HEK293T (cell line): ENCODE results near the gene RNF220.

Experiments
- ARNT ChIP-seq: fragments of 450-650 bp; IDR thresholded peaks from 2 replicates; pipeline ENCODE4 v1.6.1; 2017; ENCODE audit warnings: mild to moderate bottlenecking
- BHLHE40 ChIP-seq: fragments of 450-650 bp; IDR thresholded peaks from 2 replicates; pipeline ENCODE4 v1.6.1; 2016; ENCODE audit warnings: mild to moderate bottlenecking, moderate library complexity, borderline replicate concordance
- ELF4 ChIP-seq: fragments of 450-650 bp; IDR thresholded peaks from 2 replicates; pipeline ENCODE4 v1.6.1; 2017; ENCODE audit warnings: antibody characterized with exemption
- FOXA1 ChIP-seq: fragments of 450-650 bp; IDR thresholded peaks from 2 replicates; pipeline ENCODE4 v1.6.1; 2016; ENCODE audit warnings: mild to moderate bottlenecking
- FOXK2 ChIP-seq: fragments of 450-650 bp; IDR thresholded peaks from 2 replicates; pipeline ENCODE4 v1.6.1; 2016; ENCODE audit warnings: mild to moderate bottlenecking
- FOXM1 ChIP-seq: fragments of 450-650 bp; IDR thresholded peaks from 2 replicates; pipeline ENCODE4 v1.6.1; 2017; ENCODE audit warnings: mild to moderate bottlenecking, borderline replicate concordance
- HDGF ChIP-seq: fragments of 450-650 bp; IDR thresholded peaks from 2 replicates; pipeline ENCODE4 v1.6.1; 2017; ENCODE audit warnings: antibody characterized with exemption, borderline replicate concordance
- LEF1 ChIP-seq: fragments of 450-650 bp; IDR thresholded peaks from 2 replicates; pipeline ENCODE4 v1.6.1; 2017; ENCODE audit warnings: mild to moderate bottlenecking, borderline replicate concordance
- NFRKB ChIP-seq: fragments of 450-650 bp; IDR thresholded peaks from 2 replicates; pipeline ENCODE4 v1.6.1; 2016; ENCODE audit warnings: mild to moderate bottlenecking, moderate library complexity
- SP1 ChIP-seq: fragments of 450-650 bp; IDR thresholded peaks from 2 replicates; pipeline ENCODE4 v1.6.1; 2017
- SUZ12 ChIP-seq: fragments of 450-650 bp; IDR thresholded peaks from 2 replicates; pipeline ENCODE4 v1.6.1; 2016; ENCODE audit warnings: mild to moderate bottlenecking
- TARDBP ChIP-seq: fragments of 450-650 bp; IDR thresholded peaks from 2 replicates; pipeline ENCODE4 v1.6.1; 2016
- ZNF384 ChIP-seq: fragments of 450-650 bp; IDR thresholded peaks from 2 replicates; pipeline ENCODE4 v1.6.1; 2016
- TF ChIP-seq, protein P1 (sequence below): fragments of 450-650 bp; IDR thresholded peaks from 2 replicates; pipeline ENCODE4 v1.6.1; 2016

DNA sequence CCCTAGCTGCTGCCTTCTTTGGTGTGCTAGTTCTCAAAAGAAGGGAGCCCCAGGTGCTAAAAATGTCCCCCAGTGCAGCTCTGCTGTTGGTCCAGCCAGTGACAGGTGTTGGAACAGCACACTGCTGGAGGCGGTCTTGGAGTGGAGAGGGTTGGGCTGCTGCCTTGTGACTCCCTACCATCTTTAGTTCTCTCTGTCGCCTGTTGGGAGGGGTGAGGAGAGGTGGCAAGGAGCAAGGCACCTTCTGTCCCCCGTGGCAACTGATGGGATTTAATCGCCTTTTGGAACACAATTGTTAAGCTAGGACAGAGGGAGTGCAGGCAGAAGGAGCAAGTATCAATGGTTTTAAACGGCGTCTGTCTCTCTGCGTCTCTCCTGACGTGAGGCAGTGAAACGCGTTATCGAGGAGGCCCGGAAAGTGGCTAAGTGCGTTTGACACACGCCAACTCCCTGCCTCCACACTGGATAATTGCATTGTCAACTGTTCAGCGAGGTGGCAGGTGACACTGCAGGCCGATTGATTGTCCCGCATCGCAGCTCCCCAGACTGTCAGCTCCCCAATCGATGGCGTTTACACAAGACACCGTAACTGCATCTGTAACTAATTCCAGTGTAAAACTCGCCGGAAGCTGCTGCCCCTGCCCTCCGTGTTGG, 235.3 kb downstream of the RNF220 start:
- no peak for TF ChIP-seq FOXK2
- TF ChIP-seq SP1: no peak
- no peak for TF ChIP-seq HDGF
- no peak for TF ChIP-seq LEF1
- no peak for TF ChIP-seq FOXA1
- TF ChIP-seq ELF4: no peak
- no peak for TF ChIP-seq BHLHE40
- no peak for TF ChIP-seq FOXM1
- no peak for TF ChIP-seq SUZ12
- TF ChIP-seq ARNT: no peak
- TF ChIP-seq TARDBP: no peak
- no peak for TF ChIP-seq NFRKB
- TF ChIP-seq, protein P1, sequence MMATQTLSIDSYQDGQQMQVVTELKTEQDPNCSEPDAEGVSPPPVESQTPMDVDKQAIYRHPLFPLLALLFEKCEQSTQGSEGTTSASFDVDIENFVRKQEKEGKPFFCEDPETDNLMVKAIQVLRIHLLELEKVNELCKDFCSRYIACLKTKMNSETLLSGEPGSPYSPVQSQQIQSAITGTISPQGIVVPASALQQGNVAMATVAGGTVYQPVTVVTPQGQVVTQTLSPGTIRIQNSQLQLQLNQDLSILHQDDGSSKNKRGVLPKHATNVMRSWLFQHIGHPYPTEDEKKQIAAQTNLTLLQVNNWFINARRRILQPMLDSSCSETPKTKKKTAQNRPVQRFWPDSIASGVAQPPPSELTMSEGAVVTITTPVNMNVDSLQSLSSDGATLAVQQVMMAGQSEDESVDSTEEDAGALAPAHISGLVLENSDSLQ: no peak
- TF ChIP-seq ZNF384: no peak
